Astrocyte (in vitro differentiated cells and primary cell): Measurements from ENCODE around the gene TBC1D9B.

Experiments
- EZH2 ChIP-seq: IDR thresholded peaks from 2 replicates; pipeline ENCODE4 v1.6.1; 2012; ENCODE audit warnings: mild to moderate bottlenecking, low read length, inconsistent platforms; ENCODE audit not compliant: insufficient read depth
- TF ChIP-seq, protein P1 (sequence below): IDR thresholded peaks from 2 replicates; pipeline ENCODE4 v1.5.1; 2011; ENCODE audit warnings: low read depth, mild to moderate bottlenecking, inconsistent platforms, low read length, moderate library complexity; ENCODE audit not compliant: insufficient read depth

DNA sequence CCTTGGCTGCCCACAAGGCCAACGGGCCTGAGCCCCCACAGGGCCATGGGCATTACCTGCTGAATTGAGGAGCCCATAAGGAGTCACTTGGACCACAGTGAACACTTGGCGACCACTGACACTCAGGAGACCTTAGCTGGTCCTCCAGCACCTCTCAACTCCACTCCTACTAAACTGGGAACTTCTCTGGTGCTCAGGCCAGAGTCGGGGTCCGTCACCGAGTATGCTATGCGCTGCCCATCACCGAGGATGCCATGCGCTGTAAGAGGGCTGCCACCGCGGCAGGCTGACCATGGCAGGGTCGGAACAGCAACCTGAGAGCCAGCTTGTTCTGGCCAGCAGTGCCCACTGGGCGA, 87.6 kb downstream of the TBC1D9B start:
- TF ChIP-seq, protein P1, sequence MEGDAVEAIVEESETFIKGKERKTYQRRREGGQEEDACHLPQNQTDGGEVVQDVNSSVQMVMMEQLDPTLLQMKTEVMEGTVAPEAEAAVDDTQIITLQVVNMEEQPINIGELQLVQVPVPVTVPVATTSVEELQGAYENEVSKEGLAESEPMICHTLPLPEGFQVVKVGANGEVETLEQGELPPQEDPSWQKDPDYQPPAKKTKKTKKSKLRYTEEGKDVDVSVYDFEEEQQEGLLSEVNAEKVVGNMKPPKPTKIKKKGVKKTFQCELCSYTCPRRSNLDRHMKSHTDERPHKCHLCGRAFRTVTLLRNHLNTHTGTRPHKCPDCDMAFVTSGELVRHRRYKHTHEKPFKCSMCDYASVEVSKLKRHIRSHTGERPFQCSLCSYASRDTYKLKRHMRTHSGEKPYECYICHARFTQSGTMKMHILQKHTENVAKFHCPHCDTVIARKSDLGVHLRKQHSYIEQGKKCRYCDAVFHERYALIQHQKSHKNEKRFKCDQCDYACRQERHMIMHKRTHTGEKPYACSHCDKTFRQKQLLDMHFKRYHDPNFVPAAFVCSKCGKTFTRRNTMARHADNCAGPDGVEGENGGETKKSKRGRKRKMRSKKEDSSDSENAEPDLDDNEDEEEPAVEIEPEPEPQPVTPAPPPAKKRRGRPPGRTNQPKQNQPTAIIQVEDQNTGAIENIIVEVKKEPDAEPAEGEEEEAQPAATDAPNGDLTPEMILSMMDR, result no peak
- no peak for TF ChIP-seq EZH2
